Astrocyte of the hippocampus (primary cell): ENCODE results near the gene CAMTA2.

Experiments used
- DNase-seq: peaks from one replicate; pipeline ENCODE4 v3.0.0; 2011; ENCODE audit warnings: low read depth, low spot score

CAMTA2 gene

GRCh38 chr17:4948166-4948930 lies 39.1 kb downstream of the CAMTA2 start, which contains the start of gene PFN1:
Gene PFN1, minus strand, starts transcription at chr17:4948530. Its CDS starts 136 bp downstream, at chr17:4948394.
- peak; percentile 94 for DNase-seq

GRCh38 chr17:4947411-4948165 lies 39.9 kb downstream of the CAMTA2 start:
- DNase-seq: peak; percentile 79

GRCh38 chr17:4947010-4947410 lies 40.5 kb downstream of the CAMTA2 start:
- DNase-seq: peak; percentile 48

GRCh38 chr17:4946312-4946976 lies 41.0 kb downstream of the CAMTA2 start:
- DNase-seq: no peak

- DNase-seq: no peak
Observed at GRCh38 chr17:4945944-4946280, 41.6 kb downstream of the CAMTA2 start.

- peak; percentile 90 for DNase-seq
Observed at GRCh38 chr17:4945176-4945943, 42.1 kb downstream of the CAMTA2 start.

- no peak for DNase-seq
Observed at GRCh38 chr17:4944554-4945175, 42.8 kb downstream of the CAMTA2 start.

GRCh38 chr17:4944163-4944553 lies 43.3 kb downstream of the CAMTA2 start:
- no peak for DNase-seq

- no peak for DNase-seq
Observed at GRCh38 chr17:4942760-4943508, 44.5 kb downstream of the CAMTA2 start.

- DNase-seq: no peak
Observed at GRCh38 chr17:4941319-4941610, 46.2 kb downstream of the CAMTA2 start.

- DNase-seq: no peak
Observed at GRCh38 chr17:4940555-4941318, 46.7 kb downstream of the CAMTA2 start.

- DNase-seq: peak; percentile 99
Observed at GRCh38 chr17:4939796-4940554, 47.5 kb downstream of the CAMTA2 start, which contains the start of the genes RNF167 and SLC25A11. Gene RNF167, plus strand, starts transcription at chr17:4940268. Its CDS starts 642 bp downstream, at chr17:4940910. Gene SLC25A11, minus strand, starts transcription at chr17:4940046. Its CDS starts 136 bp downstream, at chr17:4939910.

GRCh38 chr17:4939546-4939795 lies 48.0 kb downstream of the CAMTA2 start:
- DNase-seq: no peak

GRCh38 chr17:4938688-4939545 lies 48.6 kb downstream of the CAMTA2 start:
- DNase-seq: no peak

- no peak for DNase-seq
Observed at GRCh38 chr17:4938069-4938491, 49.4 kb downstream of the CAMTA2 start.

GRCh38 chr17:4937553-4937952 lies 49.9 kb downstream of the CAMTA2 start:
- DNase-seq: no peak

- DNase-seq: no peak
Observed at GRCh38 chr17:4936436-4936835, 51.0 kb downstream of the CAMTA2 start.

GRCh38 chr17:4935650-4936049 lies 51.8 kb downstream of the CAMTA2 start:
- no peak for DNase-seq
